ENCODE measurements around the gene CSRNP2. TPM values are rescaled to one million over a fixed set of nuclear protein-coding genes. Genes with fewer than 3 reads are reported as not detected.

Gene CSRNP2
- total and polyA plus RNA-seq, 2 of the 13 experiments (the other 11 are each of a cell fraction or from before 2014, with no cell fraction given) = 4.8 to 7.3 TPM

DNA sequence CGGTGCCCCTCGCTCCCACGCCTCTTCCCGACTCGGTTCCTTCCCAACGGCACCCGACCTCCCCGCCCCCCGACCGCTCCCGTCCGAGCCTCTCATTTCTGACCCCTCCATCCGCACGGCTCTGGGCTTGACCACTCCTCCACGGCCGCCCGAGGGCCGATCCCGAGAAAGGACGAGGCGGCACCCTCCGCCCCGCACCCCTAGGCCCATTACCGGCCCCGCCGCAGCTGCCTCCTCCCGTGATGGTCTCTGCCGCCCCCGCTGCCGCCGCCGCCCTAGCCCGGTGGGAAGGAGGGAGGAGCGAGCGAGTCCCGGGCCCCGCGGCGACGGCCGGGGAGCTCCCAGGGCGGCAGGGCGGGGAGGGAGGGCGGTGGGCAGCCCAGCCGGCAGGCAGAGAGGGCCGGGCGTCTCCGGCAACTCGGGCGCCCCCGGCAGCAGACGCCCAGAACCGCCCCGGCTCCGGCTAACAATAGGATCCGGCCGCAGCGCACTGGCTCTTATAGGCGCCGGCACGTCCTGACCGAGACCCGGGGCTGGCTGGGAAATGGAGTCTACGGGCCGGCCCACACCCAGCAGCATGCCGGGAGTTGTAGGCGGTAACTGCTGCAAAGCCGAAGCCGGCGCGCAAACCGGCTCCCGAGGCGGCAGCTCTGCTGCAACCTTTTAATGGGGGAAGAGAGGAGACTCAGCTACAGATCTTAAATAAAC is at the start of gene CSRNP2 (continued):
- TF ChIP-seq, protein P1, sequence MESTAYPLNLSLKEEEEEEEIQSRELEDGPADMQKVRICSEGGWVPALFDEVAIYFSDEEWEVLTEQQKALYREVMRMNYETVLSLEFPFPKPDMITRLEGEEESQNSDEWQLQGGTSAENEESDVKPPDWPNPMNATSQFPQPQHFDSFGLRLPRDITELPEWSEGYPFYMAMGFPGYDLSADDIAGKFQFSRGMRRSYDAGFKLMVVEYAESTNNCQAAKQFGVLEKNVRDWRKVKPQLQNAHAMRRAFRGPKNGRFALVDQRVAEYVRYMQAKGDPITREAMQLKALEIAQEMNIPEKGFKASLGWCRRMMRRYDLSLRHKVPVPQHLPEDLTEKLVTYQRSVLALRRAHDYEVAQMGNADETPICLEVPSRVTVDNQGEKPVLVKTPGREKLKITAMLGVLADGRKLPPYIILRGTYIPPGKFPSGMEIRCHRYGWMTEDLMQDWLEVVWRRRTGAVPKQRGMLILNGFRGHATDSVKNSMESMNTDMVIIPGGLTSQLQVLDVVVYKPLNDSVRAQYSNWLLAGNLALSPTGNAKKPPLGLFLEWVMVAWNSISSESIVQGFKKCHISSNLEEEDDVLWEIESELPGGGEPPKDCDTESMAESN (CRISPR knock-in tag; conservative IDR thresholded peaks at IDR 0.05) = peak; percentile 73; the same call in 1 of the 2 replicates
- no peak for TF ChIP-seq ZSCAN9 (CRISPR knock-in tag; IDR thresholded peaks at IDR 0.05; ENCODE audit: borderline replicate concordance)
- peak; percentile 78; the same call in 1 of the 2 replicates for TF ChIP-seq ZFP90 (CRISPR knock-in tag; IDR thresholded peaks at IDR 0.05; ENCODE audit: borderline replicate concordance)
- no peak for TF ChIP-seq FUBP1 (CRISPR knock-in tag; IDR thresholded peaks at IDR 0.05; ENCODE audit: borderline replicate concordance)
- TF ChIP-seq BRCA1 (CRISPR knock-in tag; IDR thresholded peaks at IDR 0.05) = 0 out of 2 replicates have a peak, but pooled peaks have one; percentile 33
- no peak for TF ChIP-seq NR3C1 (CRISPR knock-in tag; IDR thresholded peaks at IDR 0.05)
- TF ChIP-seq BCL6 (CRISPR knock-in tag; IDR thresholded peaks at IDR 0.05) = peak; percentile 31; the same call in 1 of the 2 replicates
- no peak for TF ChIP-seq POLR2AphosphoS2 (IDR thresholded peaks at IDR 0.05; ENCODE audit: low read depth, low read length)
- TF ChIP-seq ZFP41 (CRISPR knock-in tag; IDR thresholded peaks at IDR 0.05; ENCODE audit: borderline replicate concordance) = no peak
- no peak for TF ChIP-seq ZBTB8A (CRISPR knock-in tag; IDR thresholded peaks at IDR 0.05; ENCODE audit: borderline replicate concordance, low read depth)
- TF ChIP-seq ZMYM4 (CRISPR knock-in tag; IDR thresholded peaks at IDR 0.05) = peak; percentile 76
- no peak for TF ChIP-seq ZNF513 (CRISPR knock-in tag; conservative IDR thresholded peaks at IDR 0.05)
- no peak for TF ChIP-seq ZNF280B (CRISPR knock-in tag; IDR thresholded peaks at IDR 0.05; ENCODE audit: borderline replicate concordance)
- peak; percentile 75 for TF ChIP-seq KMT2B (CRISPR knock-in tag; IDR thresholded peaks at IDR 0.05)
- TF ChIP-seq, protein P2, sequence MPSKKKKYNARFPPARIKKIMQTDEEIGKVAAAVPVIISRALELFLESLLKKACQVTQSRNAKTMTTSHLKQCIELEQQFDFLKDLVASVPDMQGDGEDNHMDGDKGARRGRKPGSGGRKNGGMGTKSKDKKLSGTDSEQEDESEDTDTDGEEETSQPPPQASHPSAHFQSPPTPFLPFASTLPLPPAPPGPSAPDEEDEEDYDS (CRISPR knock-in tag; IDR thresholded peaks at IDR 0.05) = peak; percentile 99
- TF ChIP-seq IRF9 (CRISPR knock-in tag; IDR thresholded peaks at IDR 0.05; ENCODE audit: borderline replicate concordance) = peak; percentile 81; the same call in 1 of the 2 replicates
- TF ChIP-seq ZNF30 (CRISPR knock-in tag; IDR thresholded peaks at IDR 0.05) = no peak
- no peak for TF ChIP-seq ZNF83 (CRISPR knock-in tag; IDR thresholded peaks at IDR 0.05; ENCODE audit: borderline replicate concordance)
- no peak for TF ChIP-seq SOX6 (IDR thresholded peaks at IDR 0.05)
- peak; percentile 84 for TF ChIP-seq SOX6 (CRISPR knock-in tag; IDR thresholded peaks at IDR 0.05)
- TF ChIP-seq FOXC1 (CRISPR knock-in tag; IDR thresholded peaks at IDR 0.05; ENCODE audit: borderline replicate concordance) = peak; percentile 83; the same call in 1 of the 2 replicates

All from HepG2 (cell line).